HEK293 (cell line): Measurements from ENCODE around the gene ANKRD53.

Source experiments
- SP2 ChIP-seq: fragments of 450-650 bp; formaldehyde crosslinking; IDR thresholded peaks from 2 replicates; pipeline ENCODE4 v1.5.1; 2016; ENCODE audit warnings: missing biosample characterization, missing genetic modification characterization
- ZBTB8A ChIP-seq: fragments of 450-650 bp; formaldehyde crosslinking; IDR thresholded peaks from 2 replicates; pipeline ENCODE4 v1.5.1; 2016; ENCODE audit warnings: missing biosample characterization, missing genetic modification characterization
- ZNF132 ChIP-seq: fragments of 450-650 bp; formaldehyde crosslinking; IDR thresholded peaks from 2 replicates; pipeline ENCODE4 v1.5.1; 2017; ENCODE audit warnings: missing biosample characterization, missing genetic modification characterization, borderline replicate concordance
- ZNF133 ChIP-seq: fragments of 450-650 bp; formaldehyde crosslinking; IDR thresholded peaks from 2 replicates; pipeline ENCODE4 v1.5.1; 2016; ENCODE audit warnings: missing biosample characterization, missing genetic modification characterization
- ZNF19 ChIP-seq: fragments of 450-650 bp; formaldehyde crosslinking; IDR thresholded peaks from 2 replicates; pipeline ENCODE4; 2016; ENCODE audit warnings: missing biosample characterization, missing genetic modification characterization, low read depth
- ZNF302 ChIP-seq: fragments of 450-650 bp; formaldehyde crosslinking; IDR thresholded peaks from 2 replicates; pipeline ENCODE4 v1.5.1; 2016; ENCODE audit warnings: missing biosample characterization, missing genetic modification characterization, low read depth
- ZNF350 ChIP-seq: fragments of 450-650 bp; formaldehyde crosslinking; IDR thresholded peaks from 2 replicates; pipeline ENCODE4 v1.5.0; 2017; ENCODE audit warnings: missing biosample characterization, mild to moderate bottlenecking, missing genetic modification characterization
- ZNF366 ChIP-seq: fragments of 450-650 bp; formaldehyde crosslinking; conservative IDR thresholded peaks from 2 replicates; pipeline ENCODE4 v1.5.1; 2016; ENCODE audit warnings: missing biosample characterization, missing genetic modification characterization
- ZNF398 ChIP-seq: fragments of 450-650 bp; formaldehyde crosslinking; IDR thresholded peaks from 2 replicates; pipeline ENCODE4 v1.5.1; 2017; ENCODE audit warnings: missing biosample characterization, missing genetic modification characterization
- TF ChIP-seq, protein P1 (sequence below): fragments of 450-650 bp; formaldehyde crosslinking; IDR thresholded peaks from 2 replicates; pipeline ENCODE4 v1.5.1; 2016; ENCODE audit warnings: missing biosample characterization, missing genetic modification characterization
- TF ChIP-seq, protein P2 (sequence below): fragments of 450-650 bp; formaldehyde crosslinking; IDR thresholded peaks from 2 replicates; pipeline ENCODE4 v1.5.1; 2016; ENCODE audit warnings: missing biosample characterization, missing genetic modification characterization

- TF ChIP-seq, protein P1, sequence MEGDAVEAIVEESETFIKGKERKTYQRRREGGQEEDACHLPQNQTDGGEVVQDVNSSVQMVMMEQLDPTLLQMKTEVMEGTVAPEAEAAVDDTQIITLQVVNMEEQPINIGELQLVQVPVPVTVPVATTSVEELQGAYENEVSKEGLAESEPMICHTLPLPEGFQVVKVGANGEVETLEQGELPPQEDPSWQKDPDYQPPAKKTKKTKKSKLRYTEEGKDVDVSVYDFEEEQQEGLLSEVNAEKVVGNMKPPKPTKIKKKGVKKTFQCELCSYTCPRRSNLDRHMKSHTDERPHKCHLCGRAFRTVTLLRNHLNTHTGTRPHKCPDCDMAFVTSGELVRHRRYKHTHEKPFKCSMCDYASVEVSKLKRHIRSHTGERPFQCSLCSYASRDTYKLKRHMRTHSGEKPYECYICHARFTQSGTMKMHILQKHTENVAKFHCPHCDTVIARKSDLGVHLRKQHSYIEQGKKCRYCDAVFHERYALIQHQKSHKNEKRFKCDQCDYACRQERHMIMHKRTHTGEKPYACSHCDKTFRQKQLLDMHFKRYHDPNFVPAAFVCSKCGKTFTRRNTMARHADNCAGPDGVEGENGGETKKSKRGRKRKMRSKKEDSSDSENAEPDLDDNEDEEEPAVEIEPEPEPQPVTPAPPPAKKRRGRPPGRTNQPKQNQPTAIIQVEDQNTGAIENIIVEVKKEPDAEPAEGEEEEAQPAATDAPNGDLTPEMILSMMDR, result no peak
- no peak for TF ChIP-seq ZNF398 (tag by site-specific recombination)
- TF ChIP-seq ZNF19 (tag by site-specific recombination), result no peak
- TF ChIP-seq ZBTB8A (tag by site-specific recombination), result no peak
- TF ChIP-seq, protein P2, sequence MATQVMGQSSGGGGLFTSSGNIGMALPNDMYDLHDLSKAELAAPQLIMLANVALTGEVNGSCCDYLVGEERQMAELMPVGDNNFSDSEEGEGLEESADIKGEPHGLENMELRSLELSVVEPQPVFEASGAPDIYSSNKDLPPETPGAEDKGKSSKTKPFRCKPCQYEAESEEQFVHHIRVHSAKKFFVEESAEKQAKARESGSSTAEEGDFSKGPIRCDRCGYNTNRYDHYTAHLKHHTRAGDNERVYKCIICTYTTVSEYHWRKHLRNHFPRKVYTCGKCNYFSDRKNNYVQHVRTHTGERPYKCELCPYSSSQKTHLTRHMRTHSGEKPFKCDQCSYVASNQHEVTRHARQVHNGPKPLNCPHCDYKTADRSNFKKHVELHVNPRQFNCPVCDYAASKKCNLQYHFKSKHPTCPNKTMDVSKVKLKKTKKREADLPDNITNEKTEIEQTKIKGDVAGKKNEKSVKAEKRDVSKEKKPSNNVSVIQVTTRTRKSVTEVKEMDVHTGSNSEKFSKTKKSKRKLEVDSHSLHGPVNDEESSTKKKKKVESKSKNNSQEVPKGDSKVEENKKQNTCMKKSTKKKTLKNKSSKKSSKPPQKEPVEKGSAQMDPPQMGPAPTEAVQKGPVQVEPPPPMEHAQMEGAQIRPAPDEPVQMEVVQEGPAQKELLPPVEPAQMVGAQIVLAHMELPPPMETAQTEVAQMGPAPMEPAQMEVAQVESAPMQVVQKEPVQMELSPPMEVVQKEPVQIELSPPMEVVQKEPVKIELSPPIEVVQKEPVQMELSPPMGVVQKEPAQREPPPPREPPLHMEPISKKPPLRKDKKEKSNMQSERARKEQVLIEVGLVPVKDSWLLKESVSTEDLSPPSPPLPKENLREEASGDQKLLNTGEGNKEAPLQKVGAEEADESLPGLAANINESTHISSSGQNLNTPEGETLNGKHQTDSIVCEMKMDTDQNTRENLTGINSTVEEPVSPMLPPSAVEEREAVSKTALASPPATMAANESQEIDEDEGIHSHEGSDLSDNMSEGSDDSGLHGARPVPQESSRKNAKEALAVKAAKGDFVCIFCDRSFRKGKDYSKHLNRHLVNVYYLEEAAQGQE (tag by site-specific recombination), result no peak
- TF ChIP-seq SP2 (tag by site-specific recombination), result no peak
- no peak for TF ChIP-seq ZNF350 (tag by site-specific recombination)
- TF ChIP-seq ZNF132 (tag by site-specific recombination), result no peak
- TF ChIP-seq ZNF302, result no peak
- no peak for TF ChIP-seq ZNF366
- no peak for TF ChIP-seq ZNF133 (tag by site-specific recombination)
Observed at GRCh38 chr2:70988151-70988550, 9.7 kb downstream of the ANKRD53 start.
